Transverse colon (tissue), 4 donors: Measurements from ENCODE around the gene TGFBI.

ENCODE experiments used
- CTCF ChIP-seq, 5 experiments: fragments of 200-600 bp in 3 of 5; fragments of 450-650 bp in 2 of 5; sonication (generic) in 3 of 5; IDR thresholded peaks; 1 replicate in 2 of 5; 2 replicates in 3 of 5; pipeline ENCODE4 v1.5.1; 2016 to 2017; ENCODE audit warnings: antibody characterized with exemption in 5 of 5, inconsistent platforms in 3 of 5, mild to moderate bottlenecking in 2 of 5, moderate library complexity in 1 of 5
- EP300 ChIP-seq: sonication (generic); formaldehyde crosslinking; IDR thresholded peaks from one replicate; pipeline ENCODE4 v1.6.1; 2017; ENCODE audit warnings: antibody characterized with exemption, low read depth
- POLR2A ChIP-seq: fragments of 450-650 bp; IDR thresholded peaks from one replicate; pipeline ENCODE4 v1.6.1; 2016; ENCODE audit warnings: antibody characterized with exemption, mild to moderate bottlenecking, moderate library complexity
- POLR2AphosphoS5 ChIP-seq, 3 donors: sonication (generic); formaldehyde crosslinking; IDR thresholded peaks; one replicate each; pipeline ENCODE4 v1.6.1; 2016; ENCODE audit warnings: antibody characterized with exemption in 3 of 3

- TF ChIP-seq CTCF (IDR thresholded peaks at IDR 0.05) (no peak), POLR2A (no peak), POLR2AphosphoS5 (IDR thresholded peaks at IDR 0.05) (no peak), EP300 (no peak)
These were observed 17.5 kb downstream of the TGFBI start for GRCh38 chr5:136046246-136046645.
